Skeletal muscle tissue (tissue), 4 donors: ENCODE results near the gene TGFBR3. TPM values are rescaled to one million over a fixed set of nuclear protein-coding genes. Genes with fewer than 3 reads are reported as not detected.

Source experiments
- H3K27ac ChIP-seq: one replicate; pipeline ENCODE4 v1.7.0; 2013; ENCODE audit warnings: mild to moderate bottlenecking, low read depth, low read length, inconsistent platforms
- H3K27me3 ChIP-seq, 3 donors: one replicate each; pipeline ENCODE4 v1.7.0; 2013; ENCODE audit warnings: low read length in 3 of 3; ENCODE audit not compliant: control insufficient read depth in 3 of 3, insufficient read depth in 3 of 3
- H3K36me3 ChIP-seq, 3 donors: one replicate each; pipeline ENCODE4 v1.7.0; 2013; ENCODE audit warnings: low read length in 3 of 3; ENCODE audit not compliant: control insufficient read depth in 3 of 3, insufficient read depth in 3 of 3
- H3K4me1 ChIP-seq, 3 donors: one replicate each; pipeline ENCODE4 v1.7.0; 2013; ENCODE audit warnings: low read length in 3 of 3, mild to moderate bottlenecking in 3 of 3; ENCODE audit not compliant: control insufficient read depth in 3 of 3, insufficient read depth in 3 of 3
- H3K4me3 ChIP-seq, 3 donors: one replicate each; pipeline ENCODE4 v1.7.0; 2013; ENCODE audit warnings: low read length in 3 of 3
- H3K9ac ChIP-seq, 3 donors: one replicate each; pipeline ENCODE4 v1.7.0; 2013; ENCODE audit warnings: low read length in 3 of 3, mild to moderate bottlenecking in 3 of 3, moderate library complexity in 2 of 3, low read depth in 1 of 3
- H3K9me3 ChIP-seq, 3 donors: one replicate each; pipeline ENCODE4 v1.7.0; 2013; ENCODE audit warnings: low read length in 3 of 3; ENCODE audit not compliant: control insufficient read depth in 3 of 3
- total RNA-seq: library from RNA; depleted of rRNA; stranded (reverse); fragments of >200 nt; gene quantifications from one replicate; pipeline ENCODE4 v1.2.3, GENCODE V29; 2014
- donor health status: Osteomylitis.

TGFBR3 gene
- total RNA-seq, 1 donor from 2014 or later = 54.3 TPM

DNA sequence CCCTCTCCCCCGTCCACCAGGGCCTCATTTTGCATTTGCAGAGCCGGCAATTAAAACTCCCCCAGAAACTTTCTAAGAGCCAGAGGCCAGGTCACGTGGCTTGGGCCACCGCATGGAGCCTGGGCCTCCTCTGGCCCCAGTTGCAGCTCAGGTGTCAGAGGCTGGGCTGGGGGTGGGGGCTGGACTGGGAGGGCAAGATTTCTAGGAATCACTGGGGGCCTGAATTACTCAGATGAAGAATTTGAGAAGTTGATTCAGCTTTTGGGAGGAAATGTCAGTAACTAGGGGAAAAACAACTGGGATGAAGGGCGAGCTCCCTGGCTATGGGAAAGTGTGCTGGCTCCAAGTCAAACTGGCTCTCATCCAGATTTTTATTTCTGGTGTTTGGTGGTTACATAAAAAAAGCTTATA, 234.3 kb downstream of the TGFBR3 start:
- H3K36me3 ChIP-seq = no peaks in the 10 kb centered on the region
- peak overlapping the region; percentile 73 for H3K27ac ChIP-seq
- H3K4me3 ChIP-seq = no peak overlapping the region
- H3K9ac ChIP-seq = no peak overlapping the region
- H3K4me1 ChIP-seq = peaks cover 3 to 12% (median 10%) of the 10 kb centered on the region in 3 donors
- H3K9me3 ChIP-seq = no peaks in the 10 kb centered on the region
- no peaks in the 10 kb centered on the region for H3K27me3 ChIP-seq

DNA sequence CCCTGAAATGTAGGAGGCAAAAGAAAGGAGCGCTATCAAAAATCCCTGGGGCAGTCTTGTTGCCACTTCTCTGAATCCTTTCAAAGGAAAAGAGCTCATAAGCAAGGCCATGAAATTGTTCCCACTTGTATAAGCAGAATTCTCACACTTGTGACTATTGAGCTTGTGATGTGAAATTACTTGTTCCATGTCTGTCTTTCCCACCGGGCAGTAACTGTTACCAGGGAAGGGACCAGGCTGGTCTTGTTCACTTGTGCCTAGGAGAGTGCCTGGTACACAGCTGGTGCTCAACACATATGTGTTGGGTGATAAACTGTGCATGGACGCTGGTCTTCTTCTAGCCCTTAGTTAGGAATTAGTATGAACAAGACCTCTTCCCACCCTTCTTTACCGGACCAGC, 234.7 kb downstream of the TGFBR3 start:
- Histone ChIP-seq H3K27me3 (no peaks in the 10 kb centered on the region), H3K27ac (peak overlapping the region; percentile 73), H3K4me3 (no peak overlapping the region), H3K9me3 (no peaks in the 10 kb centered on the region), H3K4me1 (peaks cover 3 to 12% (median 10%) of the 10 kb centered on the region in 3 donors), H3K36me3 (no peaks in the 10 kb centered on the region), H3K9ac (no peak overlapping the region)

DNA sequence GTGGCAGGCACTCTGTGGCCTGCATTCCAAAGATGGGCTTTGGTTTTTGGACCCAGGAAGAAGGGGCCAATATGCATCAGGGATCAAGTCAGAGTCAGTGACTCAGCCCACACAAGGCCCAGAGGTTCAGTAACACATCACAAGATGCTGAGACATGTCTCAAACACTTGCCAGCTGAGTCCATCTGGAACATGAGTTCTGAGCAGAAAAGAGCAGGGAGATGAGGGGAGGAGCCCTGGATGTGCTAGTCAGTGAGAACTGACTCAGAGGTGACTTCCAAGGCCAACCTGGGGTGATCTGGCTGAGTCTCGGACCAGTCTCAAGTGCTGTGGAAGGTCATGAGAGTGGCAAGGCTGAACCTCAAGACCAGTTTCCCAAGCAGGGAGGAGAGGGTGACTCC, 235.2 kb downstream of the TGFBR3 start:
- Histone ChIP-seq H3K9ac (no peak overlapping the region), H3K9me3 (no peaks in the 10 kb centered on the region), H3K4me3 (no peak overlapping the region), H3K4me1 (peaks cover 3 to 12% (median 10%) of the 10 kb centered on the region in 3 donors), H3K27ac (peak overlapping the region; percentile 76), H3K36me3 (no peaks in the 10 kb centered on the region), H3K27me3 (no peaks in the 10 kb centered on the region)

DNA sequence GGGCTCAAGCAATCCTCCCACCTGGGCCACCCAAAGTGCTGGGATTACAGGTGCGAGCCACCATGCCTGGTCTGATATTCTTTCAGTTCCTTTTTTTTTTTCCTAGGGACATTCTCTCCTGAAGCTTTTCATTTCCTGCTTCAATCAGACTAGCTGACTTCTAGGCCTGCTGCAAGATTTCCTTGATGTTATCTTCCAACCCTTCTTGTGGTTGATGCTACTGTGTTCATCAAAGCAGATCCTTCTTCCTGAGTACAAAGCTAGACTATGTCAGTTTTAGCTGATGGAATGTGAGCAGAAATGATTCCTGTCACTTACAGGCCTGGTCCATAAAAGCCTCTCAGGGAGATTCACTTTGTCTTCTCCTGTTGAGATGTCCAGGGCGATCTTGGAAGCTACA, 238.9 kb downstream of the TGFBR3 start:
- H3K27me3 ChIP-seq = no peaks in the 10 kb centered on the region
- no peaks in the 10 kb centered on the region for H3K36me3 ChIP-seq
- H3K4me1 ChIP-seq = peaks cover 1 to 10% (median 10%) of the 10 kb centered on the region in 3 donors
- H3K4me3 ChIP-seq = no peak overlapping the region
- H3K27ac ChIP-seq = no peak overlapping the region
- H3K9me3 ChIP-seq = no peaks in the 10 kb centered on the region
- H3K9ac ChIP-seq = no peak overlapping the region

DNA sequence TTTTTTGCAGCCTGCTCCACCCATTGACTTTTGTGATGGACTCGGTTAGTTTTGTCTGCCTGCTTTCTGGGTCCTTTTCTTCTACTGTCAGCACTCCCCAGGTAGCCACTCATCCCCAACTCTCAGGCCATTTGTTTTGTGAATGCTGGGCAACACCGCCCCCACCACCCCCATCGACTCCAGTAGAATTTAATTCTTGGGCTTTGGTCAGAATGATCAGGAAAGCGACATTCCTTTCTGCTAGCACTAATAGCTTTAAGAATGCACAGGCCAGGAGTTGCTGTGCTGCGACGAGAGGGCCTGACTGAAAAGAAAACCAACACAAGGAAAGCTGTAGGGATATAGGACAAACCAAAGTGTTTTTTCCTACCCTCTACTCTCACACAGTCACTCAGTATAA, 240.9 kb downstream of the TGFBR3 start:
- Histone ChIP-seq H3K4me1 (no peaks in the 10 kb centered on the region), H3K36me3 (no peaks in the 10 kb centered on the region), H3K27me3 (no peaks in the 10 kb centered on the region), H3K27ac (no peak overlapping the region), H3K9ac (no peak overlapping the region), H3K4me3 (no peak overlapping the region), H3K9me3 (no peaks in the 10 kb centered on the region)

DNA sequence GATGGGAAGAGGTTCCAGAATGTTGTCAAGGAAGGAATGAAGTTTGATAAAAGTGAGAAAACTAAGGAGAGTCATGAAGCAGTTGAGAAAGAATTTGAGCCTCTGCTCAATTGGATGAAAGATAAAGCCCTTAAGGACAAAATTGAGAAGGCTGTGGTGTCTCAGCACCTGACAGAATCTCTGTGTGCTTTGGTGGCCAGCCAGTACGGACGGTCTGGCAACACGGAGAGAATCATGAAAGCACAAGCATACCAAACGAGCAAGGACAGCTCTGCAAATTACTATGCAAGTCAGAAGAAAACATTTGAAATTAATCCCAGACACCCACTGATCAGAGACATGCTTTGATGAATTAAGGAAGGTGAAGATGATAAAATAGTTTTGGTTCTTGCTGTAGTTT, 242.5 kb downstream of the TGFBR3 start:
- Histone ChIP-seq H3K9ac (no peak overlapping the region), H3K27ac (no peak overlapping the region), H3K9me3 (no peaks in the 10 kb centered on the region), H3K27me3 (no peaks in the 10 kb centered on the region), H3K4me3 (no peak overlapping the region), H3K4me1 (no peaks in the 10 kb centered on the region), H3K36me3 (no peaks in the 10 kb centered on the region)

DNA sequence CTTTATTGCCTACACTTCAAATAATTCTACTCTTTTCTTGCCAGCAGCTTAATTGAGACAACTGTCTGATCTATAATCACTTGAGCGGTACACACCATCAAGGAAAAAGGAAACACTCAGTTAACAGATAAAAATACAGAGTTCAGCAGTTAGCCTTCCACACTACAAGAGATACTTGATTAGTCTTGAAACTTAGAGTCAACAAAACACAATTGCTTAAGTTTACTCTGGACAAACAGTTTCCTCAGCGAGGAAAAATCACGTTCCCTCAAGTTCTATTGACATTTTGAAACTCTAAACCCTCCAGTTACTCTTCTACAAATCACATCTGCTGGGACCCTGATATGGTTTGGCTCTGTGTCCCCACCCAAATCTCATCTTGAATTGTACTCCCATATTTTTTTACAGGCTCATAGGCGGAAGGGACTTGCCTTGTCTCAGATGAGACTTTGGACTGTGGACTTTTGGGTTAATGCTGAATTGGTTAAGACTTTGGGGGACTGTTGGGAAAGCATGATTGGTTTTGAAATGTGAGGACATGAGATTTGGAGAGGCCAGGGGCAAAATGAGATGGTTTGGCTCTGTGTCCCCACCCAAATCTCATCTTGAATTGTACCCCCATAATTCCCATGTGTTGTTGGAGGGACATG, 244.9 kb downstream of the TGFBR3 start:
- Histone ChIP-seq H3K4me3 (no peak overlapping the region), H3K27ac (no peak overlapping the region), H3K4me1 (no peaks in the 10 kb centered on the region), H3K27me3 (no peaks in the 10 kb centered on the region), H3K9me3 (no peaks in the 10 kb centered on the region), H3K9ac (no peak overlapping the region), H3K36me3 (no peaks in the 10 kb centered on the region)

DNA sequence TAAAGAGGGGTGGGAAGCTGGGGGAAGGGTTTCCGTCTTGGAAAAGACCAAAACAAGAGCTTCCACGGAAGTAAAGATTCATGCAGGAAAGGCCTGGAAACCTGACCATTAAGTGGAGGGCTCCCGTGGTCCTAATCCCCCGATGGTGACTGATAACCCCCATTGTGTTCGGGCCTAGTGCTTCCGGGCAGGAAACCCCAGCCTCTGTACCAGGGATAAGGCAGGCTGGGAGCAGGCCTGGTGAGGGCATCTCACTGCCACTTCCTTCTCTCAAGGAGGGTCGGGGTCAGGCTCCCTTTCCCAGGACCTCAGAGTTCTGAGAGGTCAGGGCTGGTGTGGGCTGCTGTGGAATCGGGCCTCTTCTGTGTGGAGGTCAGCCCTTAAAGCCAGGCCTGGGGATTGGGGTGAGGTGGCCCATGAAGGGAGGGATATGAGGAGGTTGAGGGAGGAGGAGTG, 248.4 kb downstream of the TGFBR3 start:
- Histone ChIP-seq H3K9me3 (no peaks in the 10 kb centered on the region), H3K4me1 (no peaks in the 10 kb centered on the region), H3K27ac (no peak overlapping the region), H3K27me3 (no peaks in the 10 kb centered on the region), H3K36me3 (no peaks in the 10 kb centered on the region), H3K9ac (no peak overlapping the region), H3K4me3 (no peak overlapping the region)

DNA sequence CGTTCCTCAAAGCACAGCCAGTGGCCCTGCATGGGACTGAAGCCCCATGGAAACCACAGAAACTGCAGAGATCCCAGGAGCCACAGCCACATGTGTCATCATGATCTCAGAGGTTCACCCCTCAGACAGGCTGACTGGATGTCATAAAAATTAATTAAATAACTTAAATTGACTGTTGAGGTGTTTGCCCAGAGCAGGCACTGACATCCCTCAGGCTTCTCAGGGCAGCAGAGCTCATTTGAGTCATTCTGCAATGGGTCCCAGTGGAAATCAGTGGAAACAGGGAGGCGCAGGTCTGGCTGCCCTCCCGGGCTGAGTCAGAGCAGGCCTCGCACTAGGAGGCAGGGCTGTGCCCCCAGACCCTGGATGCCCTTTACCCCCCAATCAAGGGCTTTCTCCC, 250.2 kb downstream of the TGFBR3 start:
- Histone ChIP-seq H3K27me3 (no peaks in the 10 kb centered on the region), H3K4me1 (no peaks in the 10 kb centered on the region), H3K9me3 (no peaks in the 10 kb centered on the region), H3K36me3 (no peaks in the 10 kb centered on the region), H3K4me3 (no peak overlapping the region), H3K9ac (no peak overlapping the region), H3K27ac (no peak overlapping the region)

DNA sequence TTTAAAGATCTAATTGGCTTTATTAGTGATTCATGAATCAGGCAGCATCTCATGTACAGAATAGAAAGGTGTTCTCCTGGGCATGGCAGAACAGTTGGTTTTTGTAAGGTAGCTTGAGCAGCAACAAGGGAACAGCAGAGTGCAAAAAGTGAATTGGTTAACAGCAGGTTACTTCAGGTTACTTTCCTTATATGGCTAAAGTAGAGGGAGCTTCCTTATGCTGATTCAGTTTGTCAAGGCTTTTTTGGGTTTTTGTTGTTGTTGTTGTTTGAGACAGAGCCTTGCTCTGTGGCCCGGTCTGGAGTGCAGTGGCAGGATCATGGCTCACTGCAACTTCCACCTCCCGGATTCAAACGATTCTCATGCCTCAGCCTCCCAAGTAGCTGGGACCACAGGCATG, 252.5 kb downstream of the TGFBR3 start:
- no peak overlapping the region for H3K4me3 ChIP-seq
- no peaks in the 10 kb centered on the region for H3K4me1 ChIP-seq
- no peaks in the 10 kb centered on the region for H3K36me3 ChIP-seq
- H3K27me3 ChIP-seq = no peaks in the 10 kb centered on the region
- H3K27ac ChIP-seq = no peak overlapping the region
- no peak overlapping the region for H3K9ac ChIP-seq
- H3K9me3 ChIP-seq = no peaks in the 10 kb centered on the region
